AG04449 (cell line): ENCODE results near the gene CHD2.

ENCODE experiments used
- CTCF ChIA-PET: fragments of 350-600 bp; formaldehyde crosslinking; extraction: SDS; loops from one replicate; lab custom pipeline; 2021; ENCODE audit warnings: antibody characterized with exemption; lab: Yijun Ruan, JAX
- POLR2A ChIA-PET: fragments of 400-600, 350-600 bp; formaldehyde crosslinking; extraction: SDS; loops from one replicate; lab custom pipeline; 2020; ENCODE audit warnings: antibody characterized with exemption, inconsistent platforms; lab: Yijun Ruan, JAX
- DNase-seq: peaks from one replicate; pipeline ENCODE4 v3.0.0-alpha.2; 2010; ENCODE audit warnings: low read depth, low spot score
- H3K4me3 ChIP-seq: 2 replicates; pipeline ENCODE4 v1.5.1; 2011; ENCODE audit warnings: low read depth, mild to moderate bottlenecking, control low read depth, low read length
- CTCF ChIP-seq: IDR thresholded peaks from one replicate; pipeline ENCODE4 v1.5.1; 2011; ENCODE audit warnings: mild to moderate bottlenecking, moderate library complexity, low read length, control low read depth, inconsistent platforms; ENCODE audit not compliant: insufficient read depth; ENCODE audit errors: missing control alignments

Gene CHD2

DNA sequence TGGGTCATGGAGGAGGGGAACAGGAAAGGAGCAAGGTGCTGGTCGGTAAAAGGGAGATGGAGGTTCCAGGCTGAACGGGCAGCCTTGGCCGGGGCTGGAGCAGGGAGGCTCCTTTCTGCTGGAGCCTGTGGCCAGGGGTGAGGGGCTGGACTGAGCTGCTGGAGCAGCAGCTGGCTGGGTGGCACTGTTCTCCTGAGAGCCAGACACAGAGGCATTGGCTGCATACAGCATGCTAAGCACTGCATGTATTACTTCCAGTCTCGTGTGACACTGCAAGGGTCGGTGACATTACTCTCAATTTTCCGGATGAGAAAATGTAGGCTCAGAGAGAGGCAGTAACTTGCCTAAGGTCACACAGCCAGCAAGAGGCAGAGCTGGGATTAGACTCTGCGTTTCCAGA, 146.6 kb downstream of the CHD2 start:
- DNase-seq: no peak
- no peak for TF ChIP-seq CTCF
- ChIA-PET CTCF (interaction anchor here (0.7 to 1.5 kb wide), 3 partner anchors 9 to 1073 kb away, joined by 3 read pairs; no protein-coding TSS in a partner anchor), POLR2A (no interaction called here)
- no peak overlapping the region for H3K4me3 ChIP-seq

GRCh38 chr15:93047621-93048425, 147.7 kb downstream of the CHD2 start:
- TF ChIP-seq CTCF: no peak
- POLR2A ChIA-PET: no interaction called here
- H3K4me3 ChIP-seq: no peak overlapping the region
- CTCF ChIA-PET: interaction anchor here (1.2 to 4.8 kb wide), 3 partner anchors 10 to 1072 kb away, joined by 3 to 16 read pairs (median 3); no protein-coding TSS in a partner anchor
- no peak for DNase-seq

- TF ChIP-seq CTCF: no peak
- POLR2A ChIA-PET: no interaction called here
Observed at GRCh38 chr15:93048426-93048721, 148.2 kb downstream of the CHD2 start.

DNA sequence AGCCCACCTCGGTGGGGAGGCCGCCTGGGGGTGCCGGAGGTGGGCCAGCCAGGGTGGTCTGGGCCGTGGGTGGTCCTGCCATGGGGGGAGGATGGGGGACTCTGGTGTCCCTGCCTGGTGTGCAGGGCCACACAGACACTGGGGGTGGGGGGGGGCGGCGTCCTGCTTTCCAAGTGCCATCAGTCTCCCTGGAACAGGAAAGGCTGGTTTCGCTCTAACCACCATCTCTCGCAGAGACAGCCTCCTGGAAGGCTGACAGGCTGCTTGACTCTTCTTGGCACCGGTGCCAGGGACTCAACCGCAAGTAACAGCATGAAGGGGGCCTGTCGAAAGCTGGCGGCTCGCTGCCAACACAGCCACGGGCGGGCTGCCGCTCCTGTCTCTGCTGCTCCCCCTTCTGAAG, 148.6 kb downstream of the CHD2 start:
- ChIA-PET POLR2A (no interaction called here), CTCF (interaction anchor here (4.8 kb wide), 1 partner anchor 11 kb away, joined by 16 read pairs; no protein-coding TSS in a partner anchor)
- TF ChIP-seq CTCF: no peak
- DNase-seq: no peak
- H3K4me3 ChIP-seq: no peak overlapping the region

More at GRCh38 chr15:93048426-93048721, 148.2 kb downstream of the CHD2 start:
- no peak for DNase-seq
- CTCF ChIA-PET: interaction anchor here (4.8 kb wide), 1 partner anchor 11 kb away, joined by 16 read pairs; no protein-coding TSS in a partner anchor
- H3K4me3 ChIP-seq: no peak overlapping the region

DNA sequence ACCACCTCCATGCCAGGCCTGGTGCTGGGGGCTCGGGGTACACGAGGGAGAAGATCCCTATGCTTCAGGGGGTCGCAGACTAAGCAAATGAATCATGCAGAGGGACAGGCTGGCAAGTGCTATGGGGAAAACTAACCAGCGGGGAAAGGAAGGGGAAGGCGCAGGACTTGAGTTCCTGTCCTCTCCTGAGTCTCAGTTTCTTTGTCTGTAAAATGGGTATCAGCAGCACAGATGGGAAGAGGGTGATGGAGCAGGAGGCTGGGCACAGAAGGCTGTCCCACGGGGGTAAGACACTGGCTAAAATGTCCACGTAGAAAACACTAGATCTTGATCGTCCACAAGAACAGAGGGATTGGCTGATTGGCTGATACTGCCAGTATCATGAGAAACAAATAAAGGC, 149.1 kb downstream of the CHD2 start:
- ChIA-PET CTCF (interaction anchor here (4.8 kb wide), 1 partner anchor 12 kb away, joined by 16 read pairs; no protein-coding TSS in a partner anchor), POLR2A (no interaction called here)
- no peak for DNase-seq
- no peak overlapping the region for H3K4me3 ChIP-seq
- no peak for TF ChIP-seq CTCF

- CTCF ChIA-PET: interaction anchor here (1.3 to 4.8 kb wide), 3 partner anchors 11 to 21 kb away, joined by 3 to 16 read pairs (median 5); no protein-coding TSS in a partner anchor
- DNase-seq: no peak
- no peak for TF ChIP-seq CTCF
- POLR2A ChIA-PET: no interaction called here
- H3K4me3 ChIP-seq: no peak overlapping the region
Observed at GRCh38 chr15:93049914-93050578, 149.9 kb downstream of the CHD2 start.
